Osteocyte (in vitro differentiated cells): Measurements from ENCODE around the gene BMP2. TPM values are rescaled to one million over a fixed set of nuclear protein-coding genes. Genes with fewer than 3 reads are reported as not detected.

ENCODE experiments used
- DNase-seq: peaks from one replicate; pipeline ENCODE4 v3.0.0; 2021; ENCODE audit warnings: mixed read lengths; ENCODE audit not compliant: unreplicated experiment; ENCODE audit errors: extremely low spot score
- H3K27ac Mint-ChIP-seq: one replicate; pipeline ENCODE4 v1.8.0; 2021; ENCODE audit warnings: mild to moderate bottlenecking, mixed read lengths; ENCODE audit not compliant: unreplicated experiment
- H3K27me3 Mint-ChIP-seq: one replicate; pipeline ENCODE4 v1.8.0; 2021; ENCODE audit warnings: mixed read lengths; ENCODE audit not compliant: unreplicated experiment
- H3K36me3 Mint-ChIP-seq: one replicate; pipeline ENCODE4 v1.8.0; 2021; ENCODE audit warnings: mixed read lengths; ENCODE audit not compliant: unreplicated experiment
- H3K4me1 Mint-ChIP-seq: one replicate; pipeline ENCODE4 v1.8.0; 2021; ENCODE audit warnings: mixed read lengths; ENCODE audit not compliant: unreplicated experiment
- H3K4me3 Mint-ChIP-seq: one replicate; pipeline ENCODE4 v1.8.0; 2021; ENCODE audit warnings: mild to moderate bottlenecking, moderate library complexity, mixed read lengths; ENCODE audit not compliant: unreplicated experiment
- H3K9me3 Mint-ChIP-seq: one replicate; pipeline ENCODE4 v1.8.0; 2021; ENCODE audit warnings: mixed read lengths; ENCODE audit not compliant: unreplicated experiment
- total RNA-seq: library from RNA; stranded (reverse); gene quantifications from 2 replicates; pipeline ENCODE4 v1.2.1, GENCODE V29; 2021
- TF ChIP-seq, protein P1 (sequence below): fragments of 200-600 bp; sonication (generic); IDR thresholded peaks from 2 replicates; pipeline ENCODE4 v1.5.0; 2021; ENCODE audit warnings: antibody characterized with exemption, mild to moderate bottlenecking, moderate library complexity

The BMP2 gene
- total RNA-seq, 1 donor from 2014 or later = 0.86 TPM

- no peak for DNase-seq
- TF ChIP-seq, protein P1, sequence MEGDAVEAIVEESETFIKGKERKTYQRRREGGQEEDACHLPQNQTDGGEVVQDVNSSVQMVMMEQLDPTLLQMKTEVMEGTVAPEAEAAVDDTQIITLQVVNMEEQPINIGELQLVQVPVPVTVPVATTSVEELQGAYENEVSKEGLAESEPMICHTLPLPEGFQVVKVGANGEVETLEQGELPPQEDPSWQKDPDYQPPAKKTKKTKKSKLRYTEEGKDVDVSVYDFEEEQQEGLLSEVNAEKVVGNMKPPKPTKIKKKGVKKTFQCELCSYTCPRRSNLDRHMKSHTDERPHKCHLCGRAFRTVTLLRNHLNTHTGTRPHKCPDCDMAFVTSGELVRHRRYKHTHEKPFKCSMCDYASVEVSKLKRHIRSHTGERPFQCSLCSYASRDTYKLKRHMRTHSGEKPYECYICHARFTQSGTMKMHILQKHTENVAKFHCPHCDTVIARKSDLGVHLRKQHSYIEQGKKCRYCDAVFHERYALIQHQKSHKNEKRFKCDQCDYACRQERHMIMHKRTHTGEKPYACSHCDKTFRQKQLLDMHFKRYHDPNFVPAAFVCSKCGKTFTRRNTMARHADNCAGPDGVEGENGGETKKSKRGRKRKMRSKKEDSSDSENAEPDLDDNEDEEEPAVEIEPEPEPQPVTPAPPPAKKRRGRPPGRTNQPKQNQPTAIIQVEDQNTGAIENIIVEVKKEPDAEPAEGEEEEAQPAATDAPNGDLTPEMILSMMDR = no peak
- Mint-ChIP-seq H3K9me3 (no peaks in the 10 kb centered on the region), H3K36me3 (no peaks in the 10 kb centered on the region), H3K27ac (no peak overlapping the region), H3K27me3 (peaks cover 27% of the 10 kb centered on the region), H3K4me3 (no peak overlapping the region), H3K4me1 (no peaks in the 10 kb centered on the region)
Measured at GRCh38 chr20:6814945-6815344, 47.5 kb downstream of the BMP2 start.

GRCh38 chr20:6818033-6818808 lies 50.7 kb downstream of the BMP2 start:
- Mint-ChIP-seq H3K27ac (no peak overlapping the region), H3K4me3 (no peak overlapping the region), H3K36me3 (no peaks in the 10 kb centered on the region), H3K27me3 (peaks cover 31% of the 10 kb centered on the region), H3K4me1 (no peaks in the 10 kb centered on the region), H3K9me3 (no peaks in the 10 kb centered on the region)
- DNase-seq = no peak
- TF ChIP-seq, protein P1 = no peak

GRCh38 chr20:6819599-6819998 lies 52.1 kb downstream of the BMP2 start:
- Mint-ChIP-seq H3K4me3 (no peak overlapping the region), H3K27ac (no peak overlapping the region), H3K9me3 (no peaks in the 10 kb centered on the region), H3K4me1 (no peaks in the 10 kb centered on the region), H3K27me3 (peaks cover 30% of the 10 kb centered on the region), H3K36me3 (no peaks in the 10 kb centered on the region)
- DNase-seq = no peak
- TF ChIP-seq, protein P1 = peak; percentile 48

- no peak for DNase-seq
- Mint-ChIP-seq H3K27ac (no peak overlapping the region), H3K27me3 (peaks cover 29% of the 10 kb centered on the region), H3K9me3 (no peaks in the 10 kb centered on the region), H3K4me3 (no peak overlapping the region), H3K36me3 (no peaks in the 10 kb centered on the region), H3K4me1 (no peaks in the 10 kb centered on the region)
- TF ChIP-seq, protein P1 = no peak
Measured at GRCh38 chr20:6824401-6824800, 56.9 kb downstream of the BMP2 start.

DNA sequence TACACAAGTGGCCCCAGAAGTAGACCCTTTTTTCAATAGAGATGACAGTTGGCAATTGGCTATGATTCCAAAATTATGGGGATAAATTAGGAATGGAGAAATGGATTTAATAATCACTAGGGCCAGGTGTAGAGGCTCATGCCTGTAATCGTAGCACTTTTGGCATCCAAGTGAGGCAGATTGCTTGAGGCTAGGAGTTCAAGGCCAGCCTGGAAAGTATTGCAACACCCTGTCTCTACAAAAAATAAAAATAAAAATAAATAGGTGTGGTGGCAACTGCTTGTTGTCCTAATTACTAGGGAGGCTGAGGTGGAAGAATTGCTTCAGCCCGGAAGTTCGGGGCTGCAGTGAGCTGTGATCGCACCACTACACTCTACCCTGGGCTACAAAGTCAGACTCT lies 60.0 kb downstream of the BMP2 start:
- no peak for DNase-seq
- peaks cover 12% of the 10 kb centered on the region for H3K27me3 Mint-ChIP-seq
- no peaks in the 10 kb centered on the region for H3K4me1 Mint-ChIP-seq
- H3K27ac Mint-ChIP-seq = no peak overlapping the region
- H3K4me3 Mint-ChIP-seq = no peak overlapping the region
- no peaks in the 10 kb centered on the region for H3K36me3 Mint-ChIP-seq
- H3K9me3 Mint-ChIP-seq = no peaks in the 10 kb centered on the region
- TF ChIP-seq, protein P1 = no peak
